Measurements from ENCODE around the gene HNRNPU. TPM values are rescaled to one million over a fixed set of nuclear protein-coding genes. Genes with fewer than 3 reads are reported as not detected.

The HNRNPU gene
- total and polyA plus RNA-seq, 2 of the 13 experiments (the other 11 are each of a cell fraction or from before 2014, with no cell fraction given): 101 to 508 TPM

DNA sequence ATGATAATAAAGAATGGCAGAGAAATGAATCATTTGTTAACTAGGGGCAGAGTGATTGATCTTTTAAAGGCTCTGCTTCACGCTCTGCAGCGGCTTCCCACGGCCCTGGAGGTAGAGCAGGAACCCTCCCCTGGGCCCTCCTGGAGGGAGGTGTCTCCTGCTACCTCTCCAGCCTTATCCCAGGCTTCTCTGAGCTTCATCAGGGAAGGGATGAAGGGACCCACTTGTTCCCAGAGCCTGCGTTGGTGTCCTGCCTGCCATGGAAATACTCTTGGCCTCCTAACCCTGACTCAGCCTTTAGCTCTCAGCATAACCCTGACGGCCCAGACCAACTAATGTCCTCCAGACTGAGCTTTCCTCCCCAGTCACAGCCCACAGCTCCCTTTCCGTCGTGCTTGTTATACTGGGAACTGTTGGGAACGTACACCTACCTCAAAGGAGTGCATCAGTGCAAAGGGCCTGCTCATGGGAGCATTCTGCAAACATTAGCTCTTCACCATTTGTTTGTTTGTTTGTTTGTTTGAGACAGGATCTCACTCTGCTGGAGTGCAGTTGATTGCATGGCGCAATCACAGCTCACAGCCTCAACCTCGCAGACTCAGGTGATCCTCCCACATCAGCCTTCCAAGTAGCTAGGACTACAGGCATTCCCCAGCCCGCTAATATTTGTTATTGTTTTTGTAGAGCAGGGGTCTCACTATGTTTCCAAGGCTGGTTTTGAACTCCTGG, 17.4 kb upstream of the HNRNPU start (continued):
- TF ChIP-seq, protein P1, sequence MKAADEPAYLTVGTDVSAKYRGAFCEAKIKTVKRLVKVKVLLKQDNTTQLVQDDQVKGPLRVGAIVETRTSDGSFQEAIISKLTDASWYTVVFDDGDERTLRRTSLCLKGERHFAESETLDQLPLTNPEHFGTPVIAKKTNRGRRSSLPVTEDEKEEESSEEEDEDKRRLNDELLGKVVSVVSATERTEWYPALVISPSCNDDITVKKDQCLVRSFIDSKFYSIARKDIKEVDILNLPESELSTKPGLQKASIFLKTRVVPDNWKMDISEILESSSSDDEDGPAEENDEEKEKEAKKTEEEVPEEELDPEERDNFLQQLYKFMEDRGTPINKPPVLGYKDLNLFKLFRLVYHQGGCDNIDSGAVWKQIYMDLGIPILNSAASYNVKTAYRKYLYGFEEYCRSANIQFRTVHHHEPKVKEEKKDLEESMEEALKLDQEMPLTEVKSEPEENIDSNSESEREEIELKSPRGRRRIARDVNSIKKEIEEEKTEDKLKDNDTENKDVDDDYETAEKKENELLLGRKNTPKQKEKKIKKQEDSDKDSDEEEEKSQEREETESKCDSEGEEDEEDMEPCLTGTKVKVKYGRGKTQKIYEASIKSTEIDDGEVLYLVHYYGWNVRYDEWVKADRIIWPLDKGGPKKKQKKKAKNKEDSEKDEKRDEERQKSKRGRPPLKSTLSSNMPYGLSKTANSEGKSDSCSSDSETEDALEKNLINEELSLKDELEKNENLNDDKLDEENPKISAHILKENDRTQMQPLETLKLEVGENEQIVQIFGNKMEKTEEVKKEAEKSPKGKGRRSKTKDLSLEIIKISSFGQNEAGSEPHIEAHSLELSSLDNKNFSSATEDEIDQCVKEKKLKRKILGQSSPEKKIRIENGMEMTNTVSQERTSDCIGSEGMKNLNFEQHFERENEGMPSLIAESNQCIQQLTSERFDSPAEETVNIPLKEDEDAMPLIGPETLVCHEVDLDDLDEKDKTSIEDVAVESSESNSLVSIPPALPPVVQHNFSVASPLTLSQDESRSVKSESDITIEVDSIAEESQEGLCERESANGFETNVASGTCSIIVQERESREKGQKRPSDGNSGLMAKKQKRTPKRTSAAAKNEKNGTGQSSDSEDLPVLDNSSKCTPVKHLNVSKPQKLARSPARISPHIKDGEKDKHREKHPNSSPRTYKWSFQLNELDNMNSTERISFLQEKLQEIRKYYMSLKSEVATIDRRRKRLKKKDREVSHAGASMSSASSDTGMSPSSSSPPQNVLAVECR (CRISPR knock-in tag; IDR thresholded peaks at IDR 0.05; ENCODE audit: borderline replicate concordance): no peak
- TF ChIP-seq RAD21 (CRISPR knock-in tag; IDR thresholded peaks at IDR 0.05) (no peak), FOXP1 (IDR thresholded peaks at IDR 0.05) (no peak), FOXP1 (CRISPR knock-in tag; IDR thresholded peaks at IDR 0.05) (peak; percentile 49; the same call in 1 of the 2 replicates), CEBPG (CRISPR knock-in tag; IDR thresholded peaks at IDR 0.05) (0 out of 2 replicates have a peak, but pooled peaks have one; percentile 12), MAFK (conservative IDR thresholded peaks at IDR 0.05 in 1 of 2, IDR thresholded peaks at IDR 0.05 in 1 of 2; ENCODE audit: low read length in 2 of 2) (0 out of 4 replicates have a peak, but pooled peaks of 1 of the 2 experiments have one; percentile 22), NFYC (CRISPR knock-in tag; IDR thresholded peaks at IDR 0.05) (no peak), ZSCAN21 (CRISPR knock-in tag; IDR thresholded peaks at IDR 0.05; ENCODE audit: borderline replicate concordance) (no peak), MTA1 (CRISPR knock-in tag; IDR thresholded peaks at IDR 0.05; ENCODE audit: borderline replicate concordance) (no peak), TOE1 (CRISPR knock-in tag; IDR thresholded peaks at IDR 0.05) (no peak)
- TF ChIP-seq, protein P2, sequence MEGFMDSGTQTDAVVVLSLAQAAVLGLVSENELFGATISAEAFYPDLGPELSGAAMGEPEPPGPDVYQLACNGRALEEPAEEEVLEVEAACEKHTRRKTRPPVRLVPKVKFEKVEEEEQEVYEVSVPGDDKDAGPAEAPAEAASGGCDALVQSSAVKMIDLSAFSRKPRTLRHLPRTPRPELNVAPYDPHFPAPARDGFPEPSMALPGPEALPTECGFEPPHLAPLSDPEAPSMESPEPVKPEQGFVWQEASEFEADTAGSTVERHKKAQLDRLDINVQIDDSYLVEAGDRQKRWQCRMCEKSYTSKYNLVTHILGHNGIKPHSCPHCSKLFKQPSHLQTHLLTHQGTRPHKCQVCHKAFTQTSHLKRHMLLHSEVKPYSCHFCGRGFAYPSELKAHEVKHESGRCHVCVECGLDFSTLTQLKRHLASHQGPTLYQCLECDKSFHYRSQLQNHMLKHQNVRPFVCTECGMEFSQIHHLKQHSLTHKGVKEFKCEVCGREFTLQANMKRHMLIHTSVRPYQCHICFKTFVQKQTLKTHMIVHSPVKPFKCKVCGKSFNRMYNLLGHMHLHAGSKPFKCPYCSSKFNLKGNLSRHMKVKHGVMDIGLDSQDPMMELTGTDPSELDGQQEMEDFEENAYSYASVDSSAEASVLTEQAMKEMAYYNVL (CRISPR knock-in tag; IDR thresholded peaks at IDR 0.05; ENCODE audit: borderline replicate concordance): no peak
- TF ChIP-seq, protein P3, sequence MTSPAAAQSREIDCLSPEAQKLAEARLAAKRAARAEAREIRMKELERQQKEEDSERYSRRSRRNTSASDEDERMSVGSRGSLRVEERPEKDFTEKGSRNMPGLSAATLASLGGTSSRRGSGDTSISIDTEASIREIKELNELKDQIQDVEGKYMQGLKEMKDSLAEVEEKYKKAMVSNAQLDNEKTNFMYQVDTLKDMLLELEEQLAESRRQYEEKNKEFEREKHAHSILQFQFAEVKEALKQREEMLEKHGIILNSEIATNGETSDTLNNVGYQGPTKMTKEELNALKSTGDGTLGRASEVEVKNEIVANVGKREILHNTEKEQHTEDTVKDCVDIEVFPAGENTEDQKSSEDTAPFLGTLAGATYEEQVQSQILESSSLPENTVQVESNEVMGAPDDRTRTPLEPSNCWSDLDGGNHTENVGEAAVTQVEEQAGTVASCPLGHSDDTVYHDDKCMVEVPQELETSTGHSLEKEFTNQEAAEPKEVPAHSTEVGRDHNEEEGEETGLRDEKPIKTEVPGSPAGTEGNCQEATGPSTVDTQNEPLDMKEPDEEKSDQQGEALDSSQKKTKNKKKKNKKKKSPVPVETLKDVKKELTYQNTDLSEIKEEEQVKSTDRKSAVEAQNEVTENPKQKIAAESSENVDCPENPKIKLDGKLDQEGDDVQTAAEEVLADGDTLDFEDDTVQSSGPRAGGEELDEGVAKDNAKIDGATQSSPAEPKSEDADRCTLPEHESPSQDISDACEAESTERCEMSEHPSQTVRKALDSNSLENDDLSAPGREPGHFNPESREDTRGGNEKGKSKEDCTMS (CRISPR knock-in tag; conservative IDR thresholded peaks at IDR 0.05): no peak
- TF ChIP-seq, protein P4, sequence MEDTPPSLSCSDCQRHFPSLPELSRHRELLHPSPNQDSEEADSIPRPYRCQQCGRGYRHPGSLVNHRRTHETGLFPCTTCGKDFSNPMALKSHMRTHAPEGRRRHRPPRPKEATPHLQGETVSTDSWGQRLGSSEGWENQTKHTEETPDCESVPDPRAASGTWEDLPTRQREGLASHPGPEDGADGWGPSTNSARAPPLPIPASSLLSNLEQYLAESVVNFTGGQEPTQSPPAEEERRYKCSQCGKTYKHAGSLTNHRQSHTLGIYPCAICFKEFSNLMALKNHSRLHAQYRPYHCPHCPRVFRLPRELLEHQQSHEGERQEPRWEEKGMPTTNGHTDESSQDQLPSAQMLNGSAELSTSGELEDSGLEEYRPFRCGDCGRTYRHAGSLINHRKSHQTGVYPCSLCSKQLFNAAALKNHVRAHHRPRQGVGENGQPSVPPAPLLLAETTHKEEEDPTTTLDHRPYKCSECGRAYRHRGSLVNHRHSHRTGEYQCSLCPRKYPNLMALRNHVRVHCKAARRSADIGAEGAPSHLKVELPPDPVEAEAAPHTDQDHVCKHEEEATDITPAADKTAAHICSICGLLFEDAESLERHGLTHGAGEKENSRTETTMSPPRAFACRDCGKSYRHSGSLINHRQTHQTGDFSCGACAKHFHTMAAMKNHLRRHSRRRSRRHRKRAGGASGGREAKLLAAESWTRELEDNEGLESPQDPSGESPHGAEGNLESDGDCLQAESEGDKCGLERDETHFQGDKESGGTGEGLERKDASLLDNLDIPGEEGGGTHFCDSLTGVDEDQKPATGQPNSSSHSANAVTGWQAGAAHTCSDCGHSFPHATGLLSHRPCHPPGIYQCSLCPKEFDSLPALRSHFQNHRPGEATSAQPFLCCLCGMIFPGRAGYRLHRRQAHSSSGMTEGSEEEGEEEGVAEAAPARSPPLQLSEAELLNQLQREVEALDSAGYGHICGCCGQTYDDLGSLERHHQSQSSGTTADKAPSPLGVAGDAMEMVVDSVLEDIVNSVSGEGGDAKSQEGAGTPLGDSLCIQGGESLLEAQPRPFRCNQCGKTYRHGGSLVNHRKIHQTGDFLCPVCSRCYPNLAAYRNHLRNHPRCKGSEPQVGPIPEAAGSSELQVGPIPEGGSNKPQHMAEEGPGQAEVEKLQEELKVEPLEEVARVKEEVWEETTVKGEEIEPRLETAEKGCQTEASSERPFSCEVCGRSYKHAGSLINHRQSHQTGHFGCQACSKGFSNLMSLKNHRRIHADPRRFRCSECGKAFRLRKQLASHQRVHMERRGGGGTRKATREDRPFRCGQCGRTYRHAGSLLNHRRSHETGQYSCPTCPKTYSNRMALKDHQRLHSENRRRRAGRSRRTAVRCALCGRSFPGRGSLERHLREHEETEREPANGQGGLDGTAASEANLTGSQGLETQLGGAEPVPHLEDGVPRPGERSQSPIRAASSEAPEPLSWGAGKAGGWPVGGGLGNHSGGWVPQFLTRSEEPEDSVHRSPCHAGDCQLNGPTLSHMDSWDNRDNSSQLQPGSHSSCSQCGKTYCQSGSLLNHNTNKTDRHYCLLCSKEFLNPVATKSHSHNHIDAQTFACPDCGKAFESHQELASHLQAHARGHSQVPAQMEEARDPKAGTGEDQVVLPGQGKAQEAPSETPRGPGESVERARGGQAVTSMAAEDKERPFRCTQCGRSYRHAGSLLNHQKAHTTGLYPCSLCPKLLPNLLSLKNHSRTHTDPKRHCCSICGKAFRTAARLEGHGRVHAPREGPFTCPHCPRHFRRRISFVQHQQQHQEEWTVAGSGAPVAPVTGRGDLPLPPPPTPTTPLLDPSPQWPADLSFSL (CRISPR knock-in tag; IDR thresholded peaks at IDR 0.05): no peak

Data from HepG2 (cell line).